ENCODE results near the gene GNAQ.

Gene GNAQ

GRCh38 chr9:77909306-77909705 lies 122.3 kb downstream of the GNAQ start:
- TF ChIP-seq CTCF (IDR thresholded peaks at IDR 0.05; ENCODE audit: control extremely low read depth, extremely low read depth, low read depth, missing control alignments), result no peak
- no peak for DNase-seq (ENCODE audit: extremely low spot score)
- ChIA-PET POLR2A (no interaction called here), CTCF (no interaction called here)

GRCh38 chr9:77908293-77908692 lies 123.3 kb downstream of the GNAQ start:
- no peak for TF ChIP-seq CTCF (IDR thresholded peaks at IDR 0.05; ENCODE audit: control extremely low read depth, extremely low read depth, low read depth, missing control alignments)
- CTCF ChIA-PET, result interaction anchor here (0.7 kb wide), 1 partner anchor 11 kb away, joined by 3 read pairs; no protein-coding TSS in a partner anchor
- POLR2A ChIA-PET, result no interaction called here
- DNase-seq (ENCODE audit: extremely low spot score), result no peak

GRCh38 chr9:77907585-77907984 lies 124.0 kb downstream of the GNAQ start:
- ChIA-PET POLR2A (no interaction called here), CTCF (interaction anchor here (0.7 kb wide), 1 partner anchor 10 kb away, joined by 3 read pairs; no protein-coding TSS in a partner anchor)
- DNase-seq (ENCODE audit: extremely low spot score), result no peak
- TF ChIP-seq CTCF (IDR thresholded peaks at IDR 0.05; ENCODE audit: control extremely low read depth, extremely low read depth, low read depth, missing control alignments), result no peak

- POLR2A ChIA-PET, result no interaction called here
- CTCF ChIA-PET, result no interaction called here
- TF ChIP-seq CTCF (IDR thresholded peaks at IDR 0.05; ENCODE audit: control extremely low read depth, extremely low read depth, low read depth, missing control alignments), result no peak
- DNase-seq (ENCODE audit: extremely low spot score), result no peak
Observed at GRCh38 chr9:77906991-77907390, 124.6 kb downstream of the GNAQ start.

GRCh38 chr9:77903666-77904285 lies 127.8 kb downstream of the GNAQ start:
- ChIA-PET CTCF (interaction anchor here (1.3 to 2.5 kb wide), 2 partner anchors 14 to 34 kb away, joined by 4 to 9 read pairs; no protein-coding TSS in a partner anchor), POLR2A (no interaction called here)
- DNase-seq (ENCODE audit: extremely low spot score), result no peak
- no peak for TF ChIP-seq CTCF (IDR thresholded peaks at IDR 0.05; ENCODE audit: control extremely low read depth, extremely low read depth, low read depth, missing control alignments)

GRCh38 chr9:77901771-77902170 lies 129.8 kb downstream of the GNAQ start:
- ChIA-PET POLR2A (no interaction called here), CTCF (no interaction called here)
- no peak for TF ChIP-seq CTCF (IDR thresholded peaks at IDR 0.05; ENCODE audit: control extremely low read depth, extremely low read depth, low read depth, missing control alignments)
- no peak for DNase-seq (ENCODE audit: extremely low spot score)

All from GM10248 (cell line).